A549 treated with RU486 at 1 μM for 4 hours (cell line): ENCODE results near the gene NCLN. TPM values are rescaled to one million over a fixed set of nuclear protein-coding genes. Genes with fewer than 3 reads are reported as not detected.

Experiments used
- total RNA-seq: library from RNA; stranded (reverse); fragments of 200-300 nt; extraction: Qiagen RNA extraction; gene quantifications from 5 replicates; pipeline ENCODE4 v1.2.3, GENCODE V29; 2022; ENCODE audit warnings: low read depth

Gene NCLN
- 66.3 to 88.6 TPM (median 84.2 TPM) in 5 replicates for total RNA-seq

GRCh38 chr19:3185461-3186159 is at the start of gene NCLN:
TSS of gene NCLN (plus strand) at chr19:3185930. CDS start at chr19:3186031, 101 bp downstream.

GRCh38 chr19:3135961-3136683 is 49.6 kb upstream of the NCLN start, which contains the start of gene GNA15:
TSS of gene GNA15 (plus strand) at chr19:3136033. CDS start at chr19:3136451, 418 bp downstream.

GRCh38 chr19:3178377-3178972 is 7.3 kb upstream of the NCLN start, which contains the start of gene S1PR4:
TSS of gene S1PR4 (plus strand) at chr19:3178769. CDS start at chr19:3178793, 24 bp downstream.

GRCh38 chr19:3224346-3225168 is 38.8 kb downstream of the NCLN start, which contains the start of gene CELF5:
TSS of gene CELF5 (plus strand) at chr19:3224661. CDS start at chr19:3224740, 79 bp downstream.

Other genes starting within 250 kb of the NCLN start
- gene ZNF77, start 241.0 kb upstream of the NCLN start, total RNA-seq = 1.7 to 2.5 TPM (median 2.0 TPM) in 5 replicates
- 3.1 to 6.1 TPM (median 5.5 TPM) in 5 replicates for gene TLE6, start 208.4 kb upstream of the NCLN start, total RNA-seq
- gene TLE2, start 156.7 kb upstream of the NCLN start, total RNA-seq = 1.7 to 3.1 TPM (median 3.0 TPM) in 5 replicates
- gene TLE5, start 123.4 kb upstream of the NCLN start, total RNA-seq = 163 to 261 TPM (median 235 TPM) in 5 replicates
- gene GNA11, start 91.6 kb upstream of the NCLN start, total RNA-seq = 27.9 to 34.7 TPM (median 32.5 TPM) in 5 replicates
- 0.16 to 0.19 TPM (median 0.16 TPM) in 3 of 5 replicates, not detected in the others for gene GNA15, start 49.9 kb upstream of the NCLN start, total RNA-seq
- 0.15 to 0.56 TPM (median 0.29 TPM) in 3 of 5 replicates, not detected in the others for gene S1PR4, start 7.2 kb upstream of the NCLN start, total RNA-seq
- gene CELF5, start 38.7 kb downstream of the NCLN start, total RNA-seq = 0.30 to 0.57 TPM (median 0.44 TPM) in 5 replicates
- gene NFIC, start 180.7 kb downstream of the NCLN start, total RNA-seq = 29.5 to 46.3 TPM (median 41.6 TPM) in 5 replicates